LNCaP clone FGC (cell line): ENCODE results near the gene MAML2.
"Not testable (repeated sequence)": the region's sequence is repeated elsewhere in the genome, so short reads cannot be mapped to it uniquely, and the experiment has no call there.

Experiments
- DNase-seq: peaks from one replicate; pipeline ENCODE4 v3.0.0-alpha.2; 2011; ENCODE audit warnings: low read depth
- H3K4me3 ChIP-seq: 2 replicates; pipeline ENCODE4 v1.5.1; 2011; ENCODE audit warnings: mild to moderate bottlenecking, low read depth, low read length, control low read depth
- CTCF ChIP-seq: IDR thresholded peaks from 2 replicates; pipeline ENCODE4 v1.5.1; 2012; ENCODE audit warnings: mild to moderate bottlenecking; ENCODE audit not compliant: control insufficient read depth, insufficient read depth; ENCODE audit errors: extremely low read depth

The MAML2 gene

GRCh38 chr11:96275801-96276594 lies 67.0 kb downstream of the MAML2 start:
- no peak for DNase-seq
- H3K4me3 ChIP-seq: no peak overlapping the region
- TF ChIP-seq CTCF: no peak

- no peak overlapping the region for H3K4me3 ChIP-seq
- DNase-seq: no peak
- no peak for TF ChIP-seq CTCF
Measured at GRCh38 chr11:96273507-96273906, 69.5 kb downstream of the MAML2 start.

GRCh38 chr11:96272529-96273222 lies 70.3 kb downstream of the MAML2 start:
- H3K4me3 ChIP-seq: peak overlapping the region; percentile 23
- TF ChIP-seq CTCF: no peak
- peak; percentile 72 for DNase-seq

- no peak for DNase-seq
- TF ChIP-seq CTCF: no peak
- no peak overlapping the region for H3K4me3 ChIP-seq
Measured at GRCh38 chr11:96271777-96272176, 71.2 kb downstream of the MAML2 start.

GRCh38 chr11:96271352-96271751 lies 71.6 kb downstream of the MAML2 start:
- DNase-seq, H3K4me3 ChIP-seq: not testable (repeated sequence)

- not testable (repeated sequence) for H3K4me3 ChIP-seq, DNase-seq
Measured at GRCh38 chr11:96268527-96268926, 74.5 kb downstream of the MAML2 start.

GRCh38 chr11:96267496-96268032 lies 75.4 kb downstream of the MAML2 start:
- H3K4me3 ChIP-seq: no peak overlapping the region
- TF ChIP-seq CTCF: no peak
- no peak for DNase-seq
